GM21515 (cell line): Measurements from ENCODE around the gene MSANTD2.

ENCODE experiments used
- ATAC-seq: cut with Tn5 transposase; IDR thresholded peaks from one replicate; pipeline ENCODE4 v1.9.1; 2021; ENCODE audit not compliant: unreplicated experiment

The MSANTD2 gene

GRCh38 chr11:124756033-124756752 lies 44.0 kb downstream of the MSANTD2 start:
- no peak for ATAC-seq

- no peak for ATAC-seq
Measured at GRCh38 chr11:124754710-124755109, 45.5 kb downstream of the MSANTD2 start.

- ATAC-seq: no peak
Measured at GRCh38 chr11:124754309-124754708, 45.9 kb downstream of the MSANTD2 start.

- ATAC-seq: no peak
Measured at GRCh38 chr11:124753624-124754023, 46.6 kb downstream of the MSANTD2 start.

GRCh38 chr11:124753205-124753604 lies 47.0 kb downstream of the MSANTD2 start:
- ATAC-seq: no peak

- no peak for ATAC-seq
Measured at GRCh38 chr11:124752471-124753102, 47.6 kb downstream of the MSANTD2 start.

GRCh38 chr11:124751741-124752470 lies 48.3 kb downstream of the MSANTD2 start, which contains the start of gene VSIG2:
TSS of gene VSIG2 (minus strand) at chr11:124752255. CDS start at chr11:124752137, 118 bp downstream.
- ATAC-seq: no peak

GRCh38 chr11:124751391-124751740 lies 48.8 kb downstream of the MSANTD2 start:
- ATAC-seq: no peak

- no peak for ATAC-seq
Measured at GRCh38 chr11:124749912-124750311, 50.3 kb downstream of the MSANTD2 start.

- no peak for ATAC-seq
Measured at GRCh38 chr11:124748481-124749343, 51.5 kb downstream of the MSANTD2 start.

- ATAC-seq: no peak
Measured at GRCh38 chr11:124748100-124748418, 52.1 kb downstream of the MSANTD2 start.

- no peak for ATAC-seq
Measured at GRCh38 chr11:124747406-124748099, 52.7 kb downstream of the MSANTD2 start.

GRCh38 chr11:124746621-124747243 lies 53.5 kb downstream of the MSANTD2 start:
- ATAC-seq: peak; percentile 92

- peak; percentile 18 for ATAC-seq
Measured at GRCh38 chr11:124745835-124746620, 54.2 kb downstream of the MSANTD2 start.

- ATAC-seq: no peak
Measured at GRCh38 chr11:124745270-124745834, 54.9 kb downstream of the MSANTD2 start.

- no peak for ATAC-seq
Measured at GRCh38 chr11:124743050-124743449, 57.2 kb downstream of the MSANTD2 start.

GRCh38 chr11:124742555-124742954 lies 57.7 kb downstream of the MSANTD2 start:
- no peak for ATAC-seq

GRCh38 chr11:124740277-124740882 lies 59.8 kb downstream of the MSANTD2 start:
- peak; percentile 25 for ATAC-seq
